ENCODE data around the gene SH3PXD2A.

The SH3PXD2A gene

GRCh38 chr10:103855424-103855823 is at the start of gene SH3PXD2A:
Gene SH3PXD2A (minus strand): TSS chr10:103855576. CDS start chr10:103855266, 310 bp downstream.
- FAIRE-seq: no peak
- no peak for DNase-seq (ENCODE audit: extremely low spot score, insufficient read length, low read depth)

GRCh38 chr10:103901299-103901698 is 45.9 kb upstream of the SH3PXD2A start:
- FAIRE-seq: no peak
- no peak for DNase-seq (ENCODE audit: extremely low spot score, insufficient read length, low read depth)

- DNase-seq (ENCODE audit: extremely low spot score, insufficient read length, low read depth) (no peak), FAIRE-seq (no peak)
Measured at GRCh38 chr10:103899312-103899711, 43.9 kb upstream of the SH3PXD2A start.

GRCh38 chr10:103897241-103897774 is 41.9 kb upstream of the SH3PXD2A start:
- no peak for FAIRE-seq

GRCh38 chr10:103896225-103896624 is 40.8 kb upstream of the SH3PXD2A start:
- FAIRE-seq (no peak), DNase-seq (ENCODE audit: extremely low spot score, insufficient read length, low read depth) (no peak)

More at GRCh38 chr10:103897241-103897774, 41.9 kb upstream of the SH3PXD2A start:
- DNase-seq (ENCODE audit: extremely low spot score, insufficient read length, low read depth): no peak

GRCh38 chr10:103895411-103896186 is 40.2 kb upstream of the SH3PXD2A start:
- DNase-seq (ENCODE audit: extremely low spot score, insufficient read length, low read depth): no peak
- no peak for FAIRE-seq

- DNase-seq (ENCODE audit: extremely low spot score, insufficient read length, low read depth) (no peak), FAIRE-seq (no peak)
Measured at GRCh38 chr10:103894441-103894864, 39.1 kb upstream of the SH3PXD2A start.

GRCh38 chr10:103893817-103894216 is 38.4 kb upstream of the SH3PXD2A start:
- DNase-seq (ENCODE audit: extremely low spot score, insufficient read length, low read depth) (no peak), FAIRE-seq (no peak)

GRCh38 chr10:103892181-103892580 is 36.8 kb upstream of the SH3PXD2A start:
- no peak for DNase-seq (ENCODE audit: extremely low spot score, insufficient read length, low read depth)
- FAIRE-seq: no peak

GRCh38 chr10:103890688-103891087 is 35.3 kb upstream of the SH3PXD2A start:
- no peak for DNase-seq (ENCODE audit: extremely low spot score, insufficient read length, low read depth)
- no peak for FAIRE-seq

GRCh38 chr10:103890194-103890658 is 34.9 kb upstream of the SH3PXD2A start:
- no peak for FAIRE-seq

GRCh38 chr10:103889121-103889720 is 33.8 kb upstream of the SH3PXD2A start:
- FAIRE-seq: no peak
- DNase-seq (ENCODE audit: extremely low spot score, insufficient read length, low read depth): no peak

More at GRCh38 chr10:103890194-103890658, 34.9 kb upstream of the SH3PXD2A start:
- DNase-seq (ENCODE audit: extremely low spot score, insufficient read length, low read depth): no peak

GRCh38 chr10:103888113-103888841 is 32.9 kb upstream of the SH3PXD2A start:
- FAIRE-seq: peak; percentile 73
- DNase-seq (ENCODE audit: extremely low spot score, insufficient read length, low read depth): peak; percentile 18

GRCh38 chr10:103885617-103886016 is 30.2 kb upstream of the SH3PXD2A start:
- no peak for FAIRE-seq
- no peak for DNase-seq (ENCODE audit: extremely low spot score, insufficient read length, low read depth)

GRCh38 chr10:103884681-103885139 is 29.3 kb upstream of the SH3PXD2A start:
- peak; percentile 14 for DNase-seq (ENCODE audit: extremely low spot score, insufficient read length, low read depth)

GRCh38 chr10:103882285-103883007 is 27.1 kb upstream of the SH3PXD2A start:
- DNase-seq (ENCODE audit: extremely low spot score, insufficient read length, low read depth) (no peak), FAIRE-seq (no peak)

More at GRCh38 chr10:103884681-103885139, 29.3 kb upstream of the SH3PXD2A start:
- peak; percentile 60 for FAIRE-seq

- no peak for FAIRE-seq
- no peak for DNase-seq (ENCODE audit: extremely low spot score, insufficient read length, low read depth)
Measured at GRCh38 chr10:103881416-103882284, 26.3 kb upstream of the SH3PXD2A start.

GRCh38 chr10:103879831-103880230 is 24.5 kb upstream of the SH3PXD2A start:
- DNase-seq (ENCODE audit: extremely low spot score, insufficient read length, low read depth) (no peak), FAIRE-seq (no peak)

GRCh38 chr10:103879409-103879808 is 24.0 kb upstream of the SH3PXD2A start:
- DNase-seq (ENCODE audit: extremely low spot score, insufficient read length, low read depth) (no peak), FAIRE-seq (no peak)

Measured in GM18507 (cell line).